Coronary artery (tissue), 2 donors: ENCODE data around the gene KEL.

ENCODE experiments used
- DNase-seq: peaks from one replicate; pipeline ENCODE4 v3.0.0-alpha.2; 2017; ENCODE audit warnings: low spot score
- H3K27ac ChIP-seq, 2 donors: fragments of 200-600 bp; sonication (generic); one replicate each; pipeline ENCODE4 v1.5.1; 2016 to 2019
- H3K4me3 ChIP-seq: fragments of 200-600 bp; sonication (generic); 2 replicates; pipeline ENCODE4 v1.5.1; 2016; ENCODE audit warnings: mild to moderate bottlenecking, moderate library complexity
- CTCF ChIP-seq: fragments of 200-600 bp; sonication (generic); IDR thresholded peaks from one replicate; pipeline ENCODE4 v1.5.1; 2019; ENCODE audit warnings: antibody characterized with exemption

Gene KEL

GRCh38 chr7:143002106-143002505 is 39.9 kb upstream of the KEL start:
- Histone ChIP-seq H3K4me3 (no peak overlapping the region), H3K27ac (no peak overlapping the region)
- TF ChIP-seq CTCF = no peak
- DNase-seq = no peak

GRCh38 chr7:143000648-143001047 is 38.5 kb upstream of the KEL start:
- Histone ChIP-seq H3K27ac (no peak overlapping the region), H3K4me3 (no peak overlapping the region)
- TF ChIP-seq CTCF = no peak
- no peak for DNase-seq

GRCh38 chr7:142999793-143000192 is 37.6 kb upstream of the KEL start:
- TF ChIP-seq CTCF = no peak
- no peak for DNase-seq
- no peak overlapping the region for H3K4me3 ChIP-seq
- H3K27ac ChIP-seq = no peak overlapping the region

GRCh38 chr7:142998966-142999365 is 36.8 kb upstream of the KEL start:
- no peak overlapping the region for H3K27ac ChIP-seq
- no peak overlapping the region for H3K4me3 ChIP-seq
- no peak for TF ChIP-seq CTCF
- no peak for DNase-seq

GRCh38 chr7:142997456-142997989 is 35.4 kb upstream of the KEL start:
- DNase-seq = no peak
- TF ChIP-seq CTCF = no peak
- Histone ChIP-seq H3K27ac (no peak overlapping the region), H3K4me3 (no peak overlapping the region)

- no peak for TF ChIP-seq CTCF
- Histone ChIP-seq H3K27ac (no peak overlapping the region), H3K4me3 (no peak overlapping the region)
- DNase-seq = no peak
Observed at GRCh38 chr7:142992427-142992826, 30.3 kb upstream of the KEL start.

GRCh38 chr7:142984297-142984696 is 22.1 kb upstream of the KEL start:
- no peak for DNase-seq
- no peak for TF ChIP-seq CTCF
- H3K4me3 ChIP-seq = no peak overlapping the region
- H3K27ac ChIP-seq = no peak overlapping the region
